H1 (cell line): ENCODE data around the gene MAGI2. TPM values are rescaled to one million over a fixed set of nuclear protein-coding genes. Genes with fewer than 3 reads are reported as not detected.

ENCODE experiments used
- CTCF ChIA-PET: fragments of 300-600 bp; sonication (Branson Sonifier 250); formaldehyde crosslinking; loops from one replicate; lab custom pipeline; 2021; ENCODE audit not compliant: partially characterized antibody; lab: Charles Lee
- POLR2A ChIA-PET: fragments of 300-600 bp; sonication (Branson Sonifier 250); formaldehyde crosslinking; loops from one replicate; lab custom pipeline; 2021; ENCODE audit warnings: inconsistent platforms; ENCODE audit not compliant: partially characterized antibody; lab: Charles Lee
- DNase-seq, 2 experiments: peaks; one replicate each; pipeline versions ENCODE4 v3.0.0 to v3.0.0-alpha.2; 2010 to 2022; ENCODE audit warnings: low spot score in 2 of 2, low read depth in 1 of 2, mixed read lengths in 1 of 2
- FAIRE-seq: peaks from 2 replicates; lab custom pipeline; 2011; peaks lifted over from hg19 to GRCh38; lab: Jason Lieb, UNC
- H2AFZ ChIP-seq: 2 replicates; pipeline ENCODE4 v1.8.1; 2012; ENCODE audit warnings: low read length, inconsistent platforms
- H2AK5ac ChIP-seq: 2 replicates; pipeline ENCODE4 v1.6.1; 2013; ENCODE audit warnings: low read depth, low read length
- H2BK120ac ChIP-seq: replicated peaks from 2 replicates; pipeline ENCODE3; 2013; ENCODE audit warnings: low read depth, low read length, inconsistent platforms
- H2BK12ac ChIP-seq: 2 replicates; pipeline ENCODE4 v1.6.1; 2013; ENCODE audit warnings: low read depth, low read length
- H2BK15ac ChIP-seq: 2 replicates; pipeline ENCODE4 v1.6.1; 2013; ENCODE audit warnings: low read length
- H2BK20ac ChIP-seq: 2 replicates; pipeline ENCODE4 v1.6.1; 2013; ENCODE audit warnings: low read length
- H2BK5ac ChIP-seq: 2 replicates; pipeline ENCODE4 v1.6.1; 2013; ENCODE audit warnings: low read depth, low read length
- H3K14ac ChIP-seq: 2 replicates; pipeline ENCODE4 v1.6.1; 2013; ENCODE audit warnings: inconsistent platforms; ENCODE audit not compliant: insufficient read length
- H3K18ac ChIP-seq: 2 replicates; pipeline ENCODE4 v1.6.1; 2013; ENCODE audit warnings: low read length; ENCODE audit errors: extremely low read depth
- H3K23ac ChIP-seq: 2 replicates; pipeline ENCODE4 v1.6.1; 2013; ENCODE audit warnings: inconsistent platforms; ENCODE audit not compliant: insufficient read length
- H3K23me2 ChIP-seq: 2 replicates; pipeline ENCODE4 v1.6.1; 2013; ENCODE audit warnings: low read depth, low read length
- H3K27ac ChIP-seq: 2 replicates; pipeline ENCODE4 v1.6.1; 2011; ENCODE audit warnings: low read depth, low read length, inconsistent platforms
- H3K27me3 ChIP-seq, 4 experiments: replicated peaks in 1 of 4; 1 replicate in 1 of 4; 2 replicates in 3 of 4; pipeline versions ENCODE4 v1.6.1 to v1.8.1; 2011 to 2013; ENCODE audit warnings: low read length in 3 of 4, mild to moderate bottlenecking in 3 of 4, inconsistent platforms in 2 of 4, mixed read lengths in 2 of 4, moderate library complexity in 1 of 4; ENCODE audit not compliant: control insufficient read depth in 3 of 4, insufficient read depth in 3 of 4; ENCODE audit errors: extremely low read depth in 1 of 4
- H3K36me3 ChIP-seq, 4 experiments: 2 replicates each; pipeline versions ENCODE4 v1.6.1 to v1.8.1; 2011 to 2013; ENCODE audit warnings: mild to moderate bottlenecking in 4 of 4, low read length in 3 of 4, moderate library complexity in 2 of 4, control low read depth in 1 of 4, inconsistent platforms in 1 of 4; ENCODE audit not compliant: insufficient read depth in 4 of 4, control insufficient read depth in 2 of 4
- H3K4ac ChIP-seq: replicated peaks from 2 replicates; pipeline ENCODE3; 2013; ENCODE audit warnings: low read length, low read depth, mixed read lengths, inconsistent platforms; ENCODE audit not compliant: insufficient read length
- H3K4me1 ChIP-seq, 4 experiments: replicated peaks in 1 of 4; 1 replicate in 1 of 4; 2 replicates in 3 of 4; pipeline versions ENCODE4 v1.6.1 to v1.8.1; 2011 to 2013; ENCODE audit warnings: low read length in 3 of 4, inconsistent platforms in 2 of 4, mixed read lengths in 1 of 4; ENCODE audit not compliant: insufficient read depth in 4 of 4, control insufficient read depth in 3 of 4
- H3K4me2 ChIP-seq, 2 experiments: 2 replicates each; pipeline versions ENCODE4 v1.6.1 to v1.8.1; 2011 to 2013; ENCODE audit warnings: low read depth in 2 of 2, low read length in 2 of 2, control low read depth in 1 of 2, inconsistent platforms in 1 of 2, mild to moderate bottlenecking in 1 of 2; ENCODE audit not compliant: insufficient read depth in 1 of 2
- H3K4me3 ChIP-seq, 4 experiments: fragments of 200-600, 300-600 bp in 1 of 4; sonication (generic), shearing (Covaris generic), sonication (Bioruptor Twin) in 1 of 4; 2 replicates each; pipeline versions ENCODE4 v1.5.1 to v1.8.1; 2011 to 2016; ENCODE audit warnings: low read length in 4 of 4, low read depth in 3 of 4, control low read depth in 2 of 4, inconsistent platforms in 2 of 4, mild to moderate bottlenecking in 2 of 4, mixed read lengths in 1 of 4, moderate library complexity in 1 of 4; ENCODE audit not compliant: insufficient read depth in 2 of 4; ENCODE audit errors: extremely low read depth in 1 of 4
- H3K56ac ChIP-seq: replicated peaks from 2 replicates; pipeline ENCODE3; 2013; ENCODE audit warnings: low read depth, mild to moderate bottlenecking, mixed read lengths, low read length, inconsistent platforms; ENCODE audit not compliant: insufficient read length
- H3K79me1 ChIP-seq: 2 replicates; pipeline ENCODE4 v1.6.1; 2013; ENCODE audit warnings: low read depth, low read length, control low read depth
- H3K79me2 ChIP-seq, 2 experiments: 2 replicates each; pipeline versions ENCODE4 v1.6.1 to v1.8.1; 2012 to 2013; ENCODE audit warnings: low read length in 2 of 2, mild to moderate bottlenecking in 2 of 2, inconsistent platforms in 1 of 2; ENCODE audit not compliant: insufficient read depth in 2 of 2, control insufficient read depth in 1 of 2
- H3K9ac ChIP-seq, 4 experiments: replicated peaks in 1 of 4; 1 replicate in 1 of 4; 2 replicates in 3 of 4; pipeline versions ENCODE4 v1.6.1 to v1.8.1; 2011 to 2013; ENCODE audit warnings: low read depth in 3 of 4, low read length in 3 of 4, control low read depth in 2 of 4, mild to moderate bottlenecking in 2 of 4, moderate library complexity in 2 of 4, inconsistent platforms in 1 of 4; ENCODE audit errors: extremely low read depth in 1 of 4
- H3K9me3 ChIP-seq, 2 experiments: 2 replicates each; pipeline versions ENCODE4 v1.6.1 to v1.8.1; 2012 to 2013; ENCODE audit warnings: mild to moderate bottlenecking in 2 of 2, moderate library complexity in 2 of 2, control low read depth in 1 of 2, inconsistent platforms in 1 of 2, low read depth in 1 of 2, low read length in 1 of 2, mixed read lengths in 1 of 2; ENCODE audit not compliant: insufficient read depth in 2 of 2
- H4K20me1 ChIP-seq, 2 experiments: replicated peaks in 1 of 2; 2 replicates each; pipeline versions ENCODE3 to v1.8.1; 2011 to 2013; ENCODE audit warnings: inconsistent platforms in 2 of 2, low read length in 2 of 2, mild to moderate bottlenecking in 1 of 2; ENCODE audit not compliant: insufficient read depth in 2 of 2, control insufficient read depth in 1 of 2
- H4K5ac ChIP-seq: 2 replicates; pipeline ENCODE4 v1.6.1; 2013; ENCODE audit warnings: low read length, low read depth, mixed read lengths, inconsistent platforms; ENCODE audit not compliant: insufficient read length
- H4K8ac ChIP-seq: 2 replicates; pipeline ENCODE4 v1.8.0; 2013; ENCODE audit warnings: mild to moderate bottlenecking, moderate library complexity, low read length, inconsistent platforms; ENCODE audit not compliant: insufficient read depth; ENCODE audit errors: extremely low read depth
- H4K91ac ChIP-seq: replicated peaks from 2 replicates; pipeline ENCODE3; 2013; ENCODE audit warnings: low read length, mixed read lengths, inconsistent platforms; ENCODE audit not compliant: insufficient read length
- CHD2 ChIP-seq: IDR thresholded peaks from 2 replicates; pipeline ENCODE4 v1.6.1; 2012; ENCODE audit warnings: low read length, improper control_type of control experiment
- GTF2F1 ChIP-seq: IDR thresholded peaks from 2 replicates; pipeline ENCODE4 v1.6.1; 2012; ENCODE audit warnings: low read depth, low read length, improper control_type of control experiment, borderline replicate concordance
- TCF12 ChIP-seq: IDR thresholded peaks from 2 replicates; pipeline ENCODE4 v1.6.1; 2011; ENCODE audit warnings: low read depth, mild to moderate bottlenecking, low read length
- WGBS, 2 experiments: shearing (Covaris generic) in 1 of 2; methylation state at CpG; one replicate each; pipeline versions ENCODE4 v1.1.6 to v1.1.7; 2013 to 2015; ENCODE audit warnings: low lambda C conversion rate in 2 of 2, mixed read lengths in 2 of 2, inconsistent platforms in 1 of 2, low coverage in 1 of 2, missing lambda C conversion rate in 1 of 2; ENCODE audit not compliant: insufficient replicate concordance in 2 of 2, insufficient coverage in 1 of 2, insufficient read length in 1 of 2; ENCODE audit errors: extremely low coverage in 1 of 2, missing lambda C conversion rate in 1 of 2; 5-methylcytosine and 5-hydroxymethylcytosine counted together
- polyA plus RNA-seq, 7 experiments: library from polyadenylated mRNA; depleted of rRNA in 3 of 7; stranded (reverse) in 5 of 7; unstranded in 2 of 7; fragments of >200 nt in 5 of 7; fragments of 200-250 nt in 2 of 7; gene quantifications; 1 replicate in 5 of 7; 2 replicates in 1 of 7; 4 replicates in 1 of 7; pipeline versions ENCODE4 v1.2.1 to v1.2.3, GENCODE V29; 2011 to 2013; ENCODE audit warnings: missing spikeins in 2 of 7, mixed read lengths in 2 of 7
- total RNA-seq: library from RNA; stranded (reverse); fragmentation: NEBNext Ultra II Directional; extraction: Animal tissue kit (Norgen Biotek cat#: 25700); gene quantifications from 2 replicates; pipeline ENCODE4 v1.2.1, GENCODE V29; 2021

The MAGI2 gene
- total and polyA plus RNA-seq, 2 of the 8 experiments (the other 6 are each of a cell fraction or from before 2014, with no cell fraction given) = 6.0 to 27.3 TPM

DNA sequence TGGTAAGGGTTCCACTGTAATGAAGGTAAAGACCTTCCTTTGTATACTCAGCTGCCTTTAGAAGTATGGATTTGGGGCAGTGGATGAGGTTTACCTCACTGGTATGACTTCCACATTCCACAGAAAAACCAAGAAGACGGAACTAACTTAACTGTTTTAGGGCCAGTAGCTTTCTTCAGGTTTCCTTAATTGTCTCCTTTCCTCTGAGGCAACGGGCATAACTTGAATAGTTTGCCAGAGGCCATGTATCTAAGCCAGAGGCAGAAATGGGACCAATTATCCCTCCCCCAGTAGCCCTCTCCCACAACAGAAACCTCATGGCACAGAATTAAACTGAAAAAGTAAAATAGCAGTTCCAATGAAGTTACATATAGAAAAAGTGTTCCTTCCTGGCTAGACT, 1373.2 kb downstream of the MAGI2 start:
- H3K56ac ChIP-seq = no peak overlapping the region
- CTCF ChIA-PET = interaction anchor here (0.6 to 5.7 kb wide), 14 partner anchors 10 to 144 kb away, joined by 3 to 35 read pairs (median 3); no protein-coding TSS in a partner anchor
- peaks cover 0 to 8% (median 3%) of the 10 kb centered on the region in 4 experiments; a peak in 4 of 7 replicates for H3K27me3 ChIP-seq
- no peak for FAIRE-seq
- no peak overlapping the region for H4K8ac ChIP-seq
- H3K9ac ChIP-seq = no peak overlapping the region
- H3K4me2 ChIP-seq = no peak overlapping the region
- H3K4me3 ChIP-seq = no peak overlapping the region
- H2BK20ac ChIP-seq = no peak overlapping the region
- no peaks in the 10 kb centered on the region for H3K9me3 ChIP-seq
- no peak overlapping the region for H3K27ac ChIP-seq
- H2AFZ ChIP-seq = no peak overlapping the region
- H2BK12ac ChIP-seq = no peak overlapping the region
- no peak overlapping the region for H3K4ac ChIP-seq
- no peak overlapping the region for H4K91ac ChIP-seq
- peaks cover 0 to 7% (median 2%) of the 10 kb centered on the region in 4 experiments; a peak in 2 of 7 replicates for H3K4me1 ChIP-seq
- H3K79me2 ChIP-seq = no peaks in the 10 kb centered on the region
- no peak overlapping the region for H3K14ac ChIP-seq
- H4K5ac ChIP-seq = no peak overlapping the region
- DNase-seq = no peak
- H4K20me1 ChIP-seq = no peaks in the 10 kb centered on the region
- H2BK120ac ChIP-seq = no peak overlapping the region
- H2AK5ac ChIP-seq = no peak overlapping the region
- 79% methylated on average over 2 of the region's 2 CpGs; no CpG with 5 or more reads in 1 of the 2 experiments for WGBS, 2 experiments
- H3K36me3 ChIP-seq = no peaks in the 10 kb centered on the region; a peak in 1 of 8 replicates
- H3K18ac ChIP-seq = no peak overlapping the region
- POLR2A ChIA-PET = interaction anchor here (0.6 to 1.2 kb wide), 2 partner anchors 61 to 303 kb away, joined by 3 read pairs; no protein-coding TSS in a partner anchor
- no peak overlapping the region for H2BK15ac ChIP-seq
- no peak overlapping the region for H3K23ac ChIP-seq
- no peaks in the 10 kb centered on the region for H3K79me1 ChIP-seq
- no peak overlapping the region for H2BK5ac ChIP-seq
- TF ChIP-seq TCF12 (0 out of 2 replicates have a peak, but pooled peaks have one; percentile 76), CHD2 (no peak), GTF2F1 (no peak)
- no peaks in the 10 kb centered on the region for H3K23me2 ChIP-seq
